Left cardiac atrium (tissue), 4 donors: ENCODE data around the gene MTFR2. TPM values are rescaled to one million over a fixed set of nuclear protein-coding genes. Genes with fewer than 3 reads are reported as not detected.

Source experiments
- ATAC-seq, 2 donors: fragments of 200-7000 bp; cut with Tn5 transposase; one replicate each; pipeline ENCODE4 v1.9.1; 2020; ENCODE audit warnings: mild to moderate bottlenecking in 2 of 2, moderate library complexity in 2 of 2
- DNase-seq: peaks from one replicate; pipeline ENCODE4 v3.0.0-alpha.2; 2020
- intact Hi-C, 2 donors: fragments of 100-400 bp; cut with DNase I; formaldehyde crosslinking; loops; one replicate each; pipeline versions ENCODE4 v1.14.1 to v1.15.1; 2022 to 2023
- long read RNA-seq: library from polyadenylated mRNA; unstranded; transcript quantifications from one replicate; pipeline ENCODE4 v2.0.0, GENCODE V29; 2021
- total RNA-seq, 2 donors: library from RNA; stranded (reverse); fragmentation: NEBNext Ultra II Directional; extraction: Animal tissue kit (Norgen Biotek cat#: 25700); gene quantifications; one replicate each; pipeline ENCODE4 v1.2.1, GENCODE V29; 2021
- donor health status: DM: no; HTN: yes; CAD: no.
- donor health status: DM: no; HTN: yes; CAD: no; lungs with severe emphysema.
- donor health status: DM: yes; HTN: yes; CAD: no.
- donor health status: Dilated cardiomyopathy.

The MTFR2 gene
- 1 to 10 TPM in 1 of 2 donors, under 1 TPM in 1; 0.31 to 1.0 TPM for total RNA-seq
- long read RNA-seq: 0 reads

DNA sequence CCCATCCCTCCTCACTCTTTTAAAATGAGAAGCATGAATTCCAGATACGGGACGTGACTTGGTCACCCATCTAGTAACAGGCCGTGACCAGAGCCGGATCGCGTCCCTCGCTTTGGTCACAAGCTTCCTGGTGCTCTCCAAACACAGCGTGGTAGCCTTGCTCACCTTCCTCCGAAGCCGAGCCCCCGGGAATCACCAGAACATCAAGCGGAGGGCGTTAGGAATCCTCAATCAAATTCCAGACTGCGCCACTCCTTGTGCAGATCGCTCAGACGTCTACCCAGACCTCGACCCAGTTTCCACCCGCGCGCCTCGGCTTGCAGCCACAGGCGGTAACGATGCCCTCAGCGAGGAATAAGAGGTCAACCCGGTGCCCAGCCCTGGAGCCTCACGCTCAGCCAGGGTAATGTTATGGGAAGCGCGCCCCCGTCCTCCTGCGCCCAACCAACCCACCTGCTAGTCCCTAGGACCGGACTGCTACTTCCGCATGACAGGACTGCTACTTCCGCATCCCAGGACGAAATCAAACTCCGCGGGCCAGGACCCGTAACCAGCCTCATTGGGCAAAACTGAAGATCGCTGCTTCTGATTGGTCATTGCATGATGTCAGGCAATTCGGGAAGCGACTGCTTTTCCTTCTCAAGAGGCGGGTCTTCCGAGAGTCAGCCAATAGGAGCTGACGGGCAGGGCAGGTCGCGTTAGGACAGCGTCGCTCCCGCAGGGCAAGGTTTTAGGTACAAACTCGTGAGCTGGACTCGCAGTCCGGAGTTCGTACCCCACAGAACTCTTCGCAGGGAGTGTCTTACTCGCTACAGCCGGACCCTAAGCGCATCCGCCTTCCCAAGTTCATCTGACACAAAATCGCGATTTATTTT, at the start of gene MTFR2:
MTFR2 (minus strand) TSS at position 501 of the 875 bp plus-strand sequence. CDS start 1,212 bp downstream, outside the sequence.
- DNase-seq (peak; percentile 95), ATAC-seq (peak; percentile 98 to 100)

GRCh38 chr6:136294621-136295020, 44.5 kb upstream of the MTFR2 start:
- ATAC-seq: no peak
- no peak for DNase-seq
- intact Hi-C loops: no loop called here

More for the DNA sequence above, at the start of gene MTFR2:
- intact Hi-C loops: loop anchor here in 1 of 2 donors (5.0 kb wide), 1 partner anchor 32 kb away; no protein-coding TSS in a partner anchor

DNA sequence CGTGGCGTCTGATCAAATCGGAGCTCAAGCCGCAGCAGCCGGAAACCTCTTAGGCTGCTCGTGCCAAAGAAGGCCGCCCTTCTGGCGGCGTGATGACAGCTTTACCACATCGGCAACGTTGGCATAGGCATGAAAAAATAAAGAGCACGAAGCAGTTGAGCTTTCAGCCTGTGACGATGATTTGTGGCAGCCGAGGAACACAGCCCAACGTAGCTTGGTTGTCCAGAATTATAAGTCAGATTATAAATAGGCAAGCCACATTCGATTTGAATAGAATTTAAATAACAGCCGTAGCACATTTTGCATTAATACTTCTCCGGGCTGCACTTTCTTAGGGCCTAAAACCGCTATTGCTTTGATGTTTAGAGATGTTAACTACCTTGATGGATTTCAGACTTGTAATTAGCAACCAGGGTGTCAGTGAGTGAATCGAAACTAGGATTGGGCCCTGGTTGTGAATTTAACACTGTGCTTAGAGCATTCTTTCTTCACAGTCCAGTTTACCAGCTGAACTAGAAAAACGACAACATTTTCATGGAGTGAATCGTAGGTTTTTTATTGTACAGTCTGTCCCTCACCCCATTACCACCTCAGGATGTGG, 40.4 kb upstream of the MTFR2 start:
- peak; percentile 45 to 59 for ATAC-seq
- DNase-seq: peak; percentile 87
- intact Hi-C loops: no loop called here

GRCh38 chr6:136289579-136290409, 39.7 kb upstream of the MTFR2 start, which contains the start of gene BCLAF1:
Gene BCLAF1, minus strand, starts transcription at chr6:136289846. Its CDS starts 9,980 bp downstream, at chr6:136279866.
- intact Hi-C loops: no loop called here
- DNase-seq: peak; percentile 100
- ATAC-seq: peak; percentile 95 to 96

DNA sequence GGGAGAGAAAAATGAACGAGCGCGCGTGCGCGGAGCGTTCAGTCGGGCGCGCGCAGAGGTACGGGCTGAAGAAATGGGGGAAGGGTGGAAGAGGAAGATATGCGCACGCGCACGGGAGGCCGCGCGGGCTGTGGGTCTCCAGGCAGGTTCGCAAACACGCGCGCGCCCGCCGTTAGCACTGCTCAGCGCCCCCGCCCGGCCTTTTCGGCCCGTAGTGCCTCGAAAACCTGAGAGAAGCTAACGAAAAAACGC, 39.1 kb upstream of the MTFR2 start:
- ATAC-seq (peak; percentile 86 to 89), DNase-seq (peak; percentile 92)
- intact Hi-C loops: no loop called here

- DNase-seq (peak; percentile 83), ATAC-seq (peak; percentile 38 to 72)
- intact Hi-C loops: no loop called here
Measured at GRCh38 chr6:136288566-136289326, 38.6 kb upstream of the MTFR2 start.

GRCh38 chr6:136284909-136285308, 34.8 kb upstream of the MTFR2 start:
- ATAC-seq (no peak), DNase-seq (no peak)
- intact Hi-C loops: loop anchor here in 1 of 2 donors (5.0 kb wide), 1 partner anchor 38 kb away; no protein-coding TSS in a partner anchor

DNA sequence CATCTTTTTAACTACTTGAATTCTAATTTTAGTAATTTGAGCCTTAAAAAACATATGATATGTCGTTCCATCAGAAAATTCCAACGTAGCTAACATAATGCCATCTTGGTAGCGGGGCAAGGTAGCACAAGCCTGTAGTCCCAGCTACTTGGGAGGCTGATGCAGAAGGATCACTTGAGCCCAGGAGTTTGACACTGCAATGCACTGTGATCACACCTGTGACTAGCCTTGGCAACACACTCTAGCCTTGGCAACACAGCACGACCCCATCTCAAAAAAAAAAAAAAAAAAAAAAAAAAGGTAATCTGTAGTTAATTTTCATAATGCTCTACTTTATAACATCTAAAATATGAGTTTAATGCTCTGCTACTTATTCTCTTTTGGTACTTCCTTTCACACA, 32.8 kb upstream of the MTFR2 start:
- intact Hi-C loops: loop anchor here in 1 of 2 donors (5.0 kb wide), 1 partner anchor 36 kb away; no protein-coding TSS in a partner anchor
- ATAC-seq (no peak), DNase-seq (no peak)

- intact Hi-C loops: loop anchor here in 1 of 2 donors (5.0 kb wide), 1 partner anchor 33 kb away; no protein-coding TSS in a partner anchor
- ATAC-seq (peak in 1 of 2 donors; percentile 46), DNase-seq (no peak)
Measured at GRCh38 chr6:136280032-136280609, 30.0 kb upstream of the MTFR2 start.

GRCh38 chr6:136274062-136274461, 24.0 kb upstream of the MTFR2 start:
- intact Hi-C loops: no loop called here
- ATAC-seq: no peak

DNA sequence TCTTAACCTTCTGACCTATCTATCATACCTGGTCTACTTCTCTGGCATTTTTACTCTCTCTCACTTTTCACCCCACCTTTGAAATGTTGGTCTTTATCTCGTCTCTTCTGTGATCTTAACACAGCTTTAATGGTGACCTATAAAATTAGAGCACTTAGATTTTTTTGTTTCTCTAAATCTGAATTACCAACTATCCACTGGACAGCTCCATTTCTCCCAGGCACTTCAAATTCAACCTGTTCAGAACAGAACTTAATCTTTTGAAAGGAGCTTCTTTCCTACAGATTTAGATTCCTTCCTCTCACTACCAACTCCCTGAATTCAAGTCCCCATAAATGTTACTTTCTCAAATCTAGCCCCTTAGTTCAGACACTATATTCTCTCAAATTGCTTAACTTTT, 15.0 kb upstream of the MTFR2 start:
- ATAC-seq: no peak

More at GRCh38 chr6:136274062-136274461, 24.0 kb upstream of the MTFR2 start:
- DNase-seq: no peak

DNA sequence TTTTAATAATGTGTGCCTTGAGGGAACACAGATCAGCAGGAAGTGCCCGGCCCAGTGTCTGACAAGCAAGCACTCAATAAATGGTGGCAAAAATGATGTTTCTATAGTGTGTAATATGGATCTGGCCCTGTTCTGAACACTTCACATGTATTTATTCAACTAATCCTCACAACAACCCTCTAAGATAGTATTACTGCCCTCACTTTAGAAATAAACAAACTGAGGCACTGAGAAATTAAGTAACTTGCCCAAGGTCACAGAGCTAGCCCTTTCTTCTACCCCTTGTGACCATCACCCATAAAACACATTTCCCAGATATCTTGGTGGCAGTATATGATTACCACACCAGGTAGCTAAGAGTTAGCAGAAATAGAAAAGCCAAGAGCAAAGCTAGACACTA, 12.8 kb upstream of the MTFR2 start:
- intact Hi-C loops: no loop called here
- no peak for ATAC-seq
- no peak for DNase-seq

More for the DNA sequence above, 15.0 kb upstream of the MTFR2 start:
- intact Hi-C loops: no loop called here
- no peak for DNase-seq

DNA sequence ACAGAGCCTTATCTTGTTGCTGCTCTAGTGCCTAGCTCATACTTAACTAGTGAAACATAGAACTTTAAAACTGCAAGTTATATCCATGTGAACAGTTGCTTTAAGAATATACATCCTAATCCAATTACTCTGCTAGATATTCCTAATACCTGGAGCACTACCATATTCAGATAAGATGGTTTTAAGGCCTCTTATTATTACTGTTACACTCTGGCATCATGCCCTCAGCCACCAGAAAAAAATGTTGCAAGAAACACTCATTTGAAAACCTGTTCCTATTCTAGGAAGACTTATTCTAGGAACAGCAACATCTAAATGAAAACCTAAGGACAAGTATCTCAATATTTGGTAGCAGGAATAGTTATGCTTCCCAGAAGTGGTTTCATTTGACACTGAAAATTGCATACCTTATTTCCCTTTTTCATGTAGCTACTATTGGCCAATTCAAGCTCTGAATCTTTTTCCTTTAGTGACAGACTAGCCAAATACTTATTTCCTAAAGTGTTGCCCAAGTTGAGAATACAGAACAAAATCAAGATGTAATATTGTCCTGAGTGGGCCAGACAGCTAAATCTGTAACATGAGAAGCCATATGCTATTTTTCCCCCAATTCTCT, 4.8 kb upstream of the MTFR2 start:
- no peak for DNase-seq
- intact Hi-C loops: no loop called here
- no peak for ATAC-seq

GRCh38 chr6:136253734-136254133, 3.6 kb upstream of the MTFR2 start:
- ATAC-seq (no peak), DNase-seq (no peak)
- intact Hi-C loops: no loop called here

DNA sequence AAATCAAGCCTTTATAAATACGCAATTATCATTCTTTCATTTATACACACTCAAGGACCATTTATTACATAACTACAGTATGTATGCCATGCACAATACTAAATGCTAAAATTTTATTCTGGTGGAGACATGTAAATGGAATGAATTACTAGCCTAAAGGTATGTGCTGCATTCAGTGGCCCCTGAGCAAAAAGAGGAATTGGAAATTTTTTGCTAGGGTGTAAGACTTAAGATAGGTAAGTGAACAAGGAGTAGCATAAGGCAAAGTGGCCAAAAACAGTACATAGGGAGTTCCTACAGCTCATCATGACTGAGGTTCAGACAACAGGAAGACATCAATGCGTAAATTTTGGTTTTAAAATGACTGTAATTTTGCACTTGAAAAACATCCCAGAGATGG, 2.3 kb upstream of the MTFR2 start:
- intact Hi-C loops: no loop called here
- ATAC-seq: no peak
- DNase-seq: no peak

GRCh38 chr6:136251394-136251793, 1.3 kb upstream of the MTFR2 start:
- intact Hi-C loops: no loop called here
- ATAC-seq: no peak
- DNase-seq: no peak

DNA sequence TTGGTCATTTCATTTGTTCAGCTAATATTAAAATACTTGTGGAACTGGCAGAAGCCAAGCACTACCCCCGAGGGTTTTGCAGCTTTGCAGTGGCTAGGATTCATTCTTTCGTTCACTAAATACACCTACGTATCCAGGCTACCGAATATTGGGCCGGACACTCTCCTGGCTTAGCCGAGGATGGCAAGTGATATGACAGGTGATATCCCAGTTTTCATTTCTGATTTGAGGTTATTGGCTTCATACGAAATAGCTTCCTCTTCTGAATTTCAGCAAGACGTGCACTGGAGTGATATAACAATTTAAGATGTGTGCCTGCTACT, 536 bp upstream of the MTFR2 start:
- ATAC-seq (peak in 1 of 2 donors; percentile 25), DNase-seq (no peak)
- intact Hi-C loops: no loop called here

- intact Hi-C loops: loop anchor here in 1 of 2 donors (5.0 kb wide), 1 partner anchor 33 kb away; no protein-coding TSS in a partner anchor
- DNase-seq (no peak), ATAC-seq (no peak)
Measured at GRCh38 chr6:136249336-136249735, 775 bp downstream of the MTFR2 start.
